ENCODE measurements around the gene EML2.
"Not testable (repeated sequence)": the region's sequence is repeated elsewhere in the genome, so short reads cannot be mapped to it uniquely, and the experiment has no call there.

The EML2 gene, protein sequence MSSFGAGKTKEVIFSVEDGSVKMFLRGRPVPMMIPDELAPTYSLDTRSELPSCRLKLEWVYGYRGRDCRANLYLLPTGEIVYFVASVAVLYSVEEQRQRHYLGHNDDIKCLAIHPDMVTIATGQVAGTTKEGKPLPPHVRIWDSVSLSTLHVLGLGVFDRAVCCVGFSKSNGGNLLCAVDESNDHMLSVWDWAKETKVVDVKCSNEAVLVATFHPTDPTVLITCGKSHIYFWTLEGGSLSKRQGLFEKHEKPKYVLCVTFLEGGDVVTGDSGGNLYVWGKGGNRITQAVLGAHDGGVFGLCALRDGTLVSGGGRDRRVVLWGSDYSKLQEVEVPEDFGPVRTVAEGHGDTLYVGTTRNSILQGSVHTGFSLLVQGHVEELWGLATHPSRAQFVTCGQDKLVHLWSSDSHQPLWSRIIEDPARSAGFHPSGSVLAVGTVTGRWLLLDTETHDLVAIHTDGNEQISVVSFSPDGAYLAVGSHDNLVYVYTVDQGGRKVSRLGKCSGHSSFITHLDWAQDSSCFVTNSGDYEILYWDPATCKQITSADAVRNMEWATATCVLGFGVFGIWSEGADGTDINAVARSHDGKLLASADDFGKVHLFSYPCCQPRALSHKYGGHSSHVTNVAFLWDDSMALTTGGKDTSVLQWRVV
- 40.3 to 51.3 (median 42.9) reads per million in 3 donors for total RNA-seq

GRCh38 chr19:45638930-45639729 is at the start of gene EML2:
Gene EML2 (minus strand): TSS chr19:45639397. CDS start chr19:45639376, 21 bp downstream.
- peaks cover 22% of the 10 kb centered on the region for H3K4me1 ChIP-seq (ENCODE audit: control insufficient read depth, insufficient read depth, low read length, poor library complexity, severe bottlenecking)
- no peaks in the 10 kb centered on the region for H3K9me3 ChIP-seq (ENCODE audit: control insufficient read depth, low read length)
- no peaks in the 10 kb centered on the region for H3K27me3 ChIP-seq (replicated peaks; ENCODE audit: control insufficient read depth, insufficient read depth, low read length, poor library complexity, severe bottlenecking)
- H3K36me3 ChIP-seq (ENCODE audit: control insufficient read depth, insufficient read depth, low read length): no peaks in the 10 kb centered on the region
- DNase-seq: peak in 2 of 3 donors; percentile 29 to 38
- H3K27ac ChIP-seq (ENCODE audit: insufficient read depth, low read length, poor library complexity, severe bottlenecking): peak within 1 kb of the TSS; percentile 62
- peak within 1 kb of the TSS; percentile 68 for H3K4me3 ChIP-seq (ENCODE audit: insufficient read depth, low read depth, low read length, poor library complexity, severe bottlenecking)

DNA sequence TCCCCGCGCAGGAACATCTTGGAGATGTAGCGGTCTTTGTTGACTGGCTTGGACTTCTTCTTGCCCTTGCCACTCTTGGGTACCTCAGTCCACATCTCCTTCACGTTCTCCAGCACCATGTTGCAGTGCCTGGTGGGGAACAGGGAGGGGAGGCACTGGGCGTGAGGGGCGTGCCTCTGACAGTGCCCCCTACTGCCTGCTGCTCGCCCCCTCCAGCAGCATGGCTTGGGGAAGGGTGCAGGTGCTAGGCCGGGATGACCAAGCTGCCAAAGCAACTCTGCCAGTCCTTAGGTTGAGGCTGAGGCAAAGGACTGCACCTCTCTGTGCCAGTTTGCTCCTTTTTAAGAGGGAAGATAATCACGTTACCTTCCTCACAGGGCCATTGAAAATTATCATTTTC is 48.4 kb upstream of the EML2 start:
- peaks cover 33% of the 10 kb centered on the region for H3K36me3 ChIP-seq (ENCODE audit: control insufficient read depth, insufficient read depth, low read length)
- H3K27me3 ChIP-seq (replicated peaks; ENCODE audit: control insufficient read depth, insufficient read depth, low read length, poor library complexity, severe bottlenecking): no peaks in the 10 kb centered on the region

GRCh38 chr19:45685045-45685444 is 45.8 kb upstream of the EML2 start:
- not testable (repeated sequence) for DNase-seq; H3K9me3 ChIP-seq (ENCODE audit: control insufficient read depth, low read length); H3K4me3 ChIP-seq (ENCODE audit: insufficient read depth, low read depth, low read length, poor library complexity, severe bottlenecking); H3K4me1 ChIP-seq (ENCODE audit: control insufficient read depth, insufficient read depth, low read length, poor library complexity, severe bottlenecking); H3K27ac ChIP-seq (ENCODE audit: insufficient read depth, low read length, poor library complexity, severe bottlenecking); H3K27me3 ChIP-seq (replicated peaks; ENCODE audit: control insufficient read depth, insufficient read depth, low read length, poor library complexity, severe bottlenecking)
- peaks cover 33% of the 10 kb centered on the region for H3K36me3 ChIP-seq (ENCODE audit: control insufficient read depth, insufficient read depth, low read length)

More for the DNA sequence above, 48.4 kb upstream of the EML2 start:
- DNase-seq: no peak
- no peaks in the 10 kb centered on the region for H3K9me3 ChIP-seq (ENCODE audit: control insufficient read depth, low read length)
- H3K4me3 ChIP-seq (ENCODE audit: insufficient read depth, low read depth, low read length, poor library complexity, severe bottlenecking): no peak overlapping the region
- no peak overlapping the region for H3K27ac ChIP-seq (ENCODE audit: insufficient read depth, low read length, poor library complexity, severe bottlenecking)
- H3K4me1 ChIP-seq (ENCODE audit: control insufficient read depth, insufficient read depth, low read length, poor library complexity, severe bottlenecking): peaks cover 7% of the 10 kb centered on the region

DNA sequence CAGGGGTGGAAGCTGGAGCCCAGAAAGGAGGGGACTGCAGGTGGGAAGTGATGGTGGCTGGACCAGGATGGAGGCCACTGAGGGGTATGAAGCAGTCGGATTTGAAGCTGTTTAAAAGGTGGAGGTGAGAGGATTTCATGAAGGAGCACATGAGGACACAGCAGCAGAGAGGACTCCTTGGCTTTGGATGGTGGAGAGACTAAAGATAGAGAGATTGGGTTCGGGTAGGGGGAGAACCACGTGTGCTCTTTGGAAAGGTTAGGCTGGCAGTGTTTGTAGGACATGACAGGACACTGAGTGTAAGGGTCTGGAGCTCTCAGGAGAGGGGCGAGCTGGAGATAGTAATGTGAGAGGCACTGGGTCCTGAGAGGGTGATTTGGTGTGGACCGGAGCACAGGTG is 43.7 kb upstream of the EML2 start:
- Histone ChIP-seq H3K4me3 (ENCODE audit: insufficient read depth, low read depth, low read length, poor library complexity, severe bottlenecking) (no peak overlapping the region), H3K9me3 (ENCODE audit: control insufficient read depth, low read length) (no peaks in the 10 kb centered on the region), H3K4me1 (ENCODE audit: control insufficient read depth, insufficient read depth, low read length, poor library complexity, severe bottlenecking) (peaks cover 7% of the 10 kb centered on the region), H3K27ac (ENCODE audit: insufficient read depth, low read length, poor library complexity, severe bottlenecking) (no peak overlapping the region), H3K27me3 (replicated peaks; ENCODE audit: control insufficient read depth, insufficient read depth, low read length, poor library complexity, severe bottlenecking) (no peaks in the 10 kb centered on the region), H3K36me3 (ENCODE audit: control insufficient read depth, insufficient read depth, low read length) (peaks cover 25% of the 10 kb centered on the region)
- no peak for DNase-seq

DNA sequence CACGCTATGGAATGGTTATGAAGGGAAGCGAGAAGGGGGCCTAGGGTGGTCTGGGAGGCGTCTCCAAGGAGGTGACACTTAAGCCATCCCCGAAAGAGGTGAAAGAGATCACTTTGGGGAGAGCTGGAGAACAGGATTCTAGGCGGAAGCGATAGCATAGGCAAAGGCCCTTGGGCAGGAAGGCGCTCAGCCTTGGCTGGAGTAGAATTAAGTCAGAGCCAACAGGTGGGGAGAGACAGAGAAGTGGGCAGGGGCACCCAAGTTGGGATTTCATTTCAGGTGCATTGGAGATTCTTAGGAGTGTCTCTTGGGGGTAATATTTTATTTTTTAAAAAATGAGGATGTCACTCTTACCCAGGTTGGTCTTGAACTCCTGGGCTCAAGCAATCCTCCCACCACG is 42.9 kb upstream of the EML2 start:
- no peak for DNase-seq
- Histone ChIP-seq H3K27ac (ENCODE audit: insufficient read depth, low read length, poor library complexity, severe bottlenecking) (no peak overlapping the region), H3K27me3 (replicated peaks; ENCODE audit: control insufficient read depth, insufficient read depth, low read length, poor library complexity, severe bottlenecking) (no peaks in the 10 kb centered on the region), H3K4me3 (ENCODE audit: insufficient read depth, low read depth, low read length, poor library complexity, severe bottlenecking) (no peak overlapping the region), H3K36me3 (ENCODE audit: control insufficient read depth, insufficient read depth, low read length) (peaks cover 17% of the 10 kb centered on the region), H3K4me1 (ENCODE audit: control insufficient read depth, insufficient read depth, low read length, poor library complexity, severe bottlenecking) (peaks cover 11% of the 10 kb centered on the region), H3K9me3 (ENCODE audit: control insufficient read depth, low read length) (no peaks in the 10 kb centered on the region)

GRCh38 chr19:45681391-45682015 is 42.3 kb upstream of the EML2 start:
- H3K27me3 ChIP-seq (replicated peaks; ENCODE audit: control insufficient read depth, insufficient read depth, low read length, poor library complexity, severe bottlenecking): no peaks in the 10 kb centered on the region
- H3K4me1 ChIP-seq (ENCODE audit: control insufficient read depth, insufficient read depth, low read length, poor library complexity, severe bottlenecking): peaks cover 15% of the 10 kb centered on the region

DNA sequence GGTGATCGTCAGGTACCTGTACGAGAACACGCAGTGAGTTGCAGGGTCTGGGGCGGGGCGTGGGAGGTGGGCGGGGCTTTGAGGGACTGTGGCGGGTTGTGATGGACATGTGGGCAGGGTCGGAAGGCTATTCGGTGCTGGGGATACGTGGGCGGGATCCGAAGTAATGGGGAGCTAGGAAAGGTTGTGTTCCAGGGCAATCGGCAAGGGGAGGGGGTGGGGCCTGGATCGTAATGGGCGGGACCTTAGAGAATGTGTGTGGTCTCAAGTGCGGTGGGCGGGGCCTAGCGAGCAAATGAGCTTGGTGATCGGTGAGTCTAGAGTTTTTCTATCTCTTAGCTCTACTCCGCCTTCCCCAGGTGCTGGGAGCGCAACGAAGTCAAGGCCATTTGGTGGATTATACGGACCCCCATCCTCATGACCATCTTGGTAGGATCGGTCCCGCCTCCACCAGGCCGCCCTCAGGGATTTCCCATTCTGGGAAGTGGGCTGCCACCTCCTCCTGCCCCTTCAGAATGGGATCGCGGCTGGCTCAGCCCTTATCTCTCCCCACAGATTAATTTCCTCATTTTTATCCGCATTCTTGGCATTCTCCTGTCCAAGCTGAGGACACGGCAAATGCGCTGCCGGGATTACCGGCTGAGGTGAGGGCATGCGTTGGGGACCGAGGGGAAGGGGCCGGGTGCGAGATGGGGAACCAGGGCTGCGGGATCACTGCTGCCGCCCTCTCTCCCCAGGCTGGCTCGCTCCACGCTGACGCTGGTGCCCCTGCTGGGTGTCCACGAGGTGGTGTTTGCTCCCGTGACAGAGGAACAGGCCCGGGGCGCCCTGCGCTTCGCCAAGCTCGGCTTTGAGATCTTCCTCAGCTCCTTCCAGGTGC is 38.4 kb upstream of the EML2 start:
- no peaks in the 10 kb centered on the region for H3K9me3 ChIP-seq (ENCODE audit: control insufficient read depth, low read length)
- H3K36me3 ChIP-seq (ENCODE audit: control insufficient read depth, insufficient read depth, low read length): no peaks in the 10 kb centered on the region
- no peaks in the 10 kb centered on the region for H3K27me3 ChIP-seq (replicated peaks; ENCODE audit: control insufficient read depth, insufficient read depth, low read length, poor library complexity, severe bottlenecking)
- no peak overlapping the region for H3K27ac ChIP-seq (ENCODE audit: insufficient read depth, low read length, poor library complexity, severe bottlenecking)
- peak; percentile 67 to 78 (median 72) for DNase-seq
- peak overlapping the region; percentile 52 for H3K4me3 ChIP-seq (ENCODE audit: insufficient read depth, low read depth, low read length, poor library complexity, severe bottlenecking)
- peaks cover 16% of the 10 kb centered on the region for H3K4me1 ChIP-seq (ENCODE audit: control insufficient read depth, insufficient read depth, low read length, poor library complexity, severe bottlenecking)

More at GRCh38 chr19:45681391-45682015, 42.3 kb upstream of the EML2 start:
- Histone ChIP-seq H3K9me3 (ENCODE audit: control insufficient read depth, low read length) (no peaks in the 10 kb centered on the region), H3K27ac (ENCODE audit: insufficient read depth, low read length, poor library complexity, severe bottlenecking) (no peak overlapping the region), H3K4me3 (ENCODE audit: insufficient read depth, low read depth, low read length, poor library complexity, severe bottlenecking) (peak overlapping the region; percentile 9), H3K36me3 (ENCODE audit: control insufficient read depth, insufficient read depth, low read length) (peaks cover 13% of the 10 kb centered on the region)
- peak; percentile 73 to 78 (median 77) for DNase-seq

- H3K36me3 ChIP-seq (ENCODE audit: control insufficient read depth, insufficient read depth, low read length): no peaks in the 10 kb centered on the region
- DNase-seq: peak; percentile 17 to 41 (median 20)
- peak overlapping the region; percentile 52 for H3K4me3 ChIP-seq (ENCODE audit: insufficient read depth, low read depth, low read length, poor library complexity, severe bottlenecking)
- no peaks in the 10 kb centered on the region for H3K9me3 ChIP-seq (ENCODE audit: control insufficient read depth, low read length)
- peaks cover 13% of the 10 kb centered on the region for H3K4me1 ChIP-seq (ENCODE audit: control insufficient read depth, insufficient read depth, low read length, poor library complexity, severe bottlenecking)
- no peaks in the 10 kb centered on the region for H3K27me3 ChIP-seq (replicated peaks; ENCODE audit: control insufficient read depth, insufficient read depth, low read length, poor library complexity, severe bottlenecking)
- no peak overlapping the region for H3K27ac ChIP-seq (ENCODE audit: insufficient read depth, low read length, poor library complexity, severe bottlenecking)
Observed at GRCh38 chr19:45676851-45677263, 37.7 kb upstream of the EML2 start.

- peaks cover 15% of the 10 kb centered on the region for H3K4me1 ChIP-seq (ENCODE audit: control insufficient read depth, insufficient read depth, low read length, poor library complexity, severe bottlenecking)
- no peak overlapping the region for H3K4me3 ChIP-seq (ENCODE audit: insufficient read depth, low read depth, low read length, poor library complexity, severe bottlenecking)
- no peaks in the 10 kb centered on the region for H3K9me3 ChIP-seq (ENCODE audit: control insufficient read depth, low read length)
- H3K36me3 ChIP-seq (ENCODE audit: control insufficient read depth, insufficient read depth, low read length): no peaks in the 10 kb centered on the region
- no peak for DNase-seq
- H3K27ac ChIP-seq (ENCODE audit: insufficient read depth, low read length, poor library complexity, severe bottlenecking): no peak overlapping the region
- H3K27me3 ChIP-seq (replicated peaks; ENCODE audit: control insufficient read depth, insufficient read depth, low read length, poor library complexity, severe bottlenecking): peaks cover 14% of the 10 kb centered on the region
Observed at GRCh38 chr19:45674946-45675345, 35.7 kb upstream of the EML2 start.
